Skeletal muscle tissue (tissue), 4 donors: Measurements from ENCODE around the gene MSANTD1. TPM values are rescaled to one million over a fixed set of nuclear protein-coding genes. Genes with fewer than 3 reads are reported as not detected.

Experiments
- H3K27ac ChIP-seq: one replicate; pipeline ENCODE4 v1.7.0; 2013; ENCODE audit warnings: mild to moderate bottlenecking, low read depth, low read length, inconsistent platforms
- H3K27me3 ChIP-seq, 3 donors: one replicate each; pipeline ENCODE4 v1.7.0; 2013; ENCODE audit warnings: low read length in 3 of 3; ENCODE audit not compliant: control insufficient read depth in 3 of 3, insufficient read depth in 3 of 3
- H3K36me3 ChIP-seq, 3 donors: one replicate each; pipeline ENCODE4 v1.7.0; 2013; ENCODE audit warnings: low read length in 3 of 3; ENCODE audit not compliant: control insufficient read depth in 3 of 3, insufficient read depth in 3 of 3
- H3K4me1 ChIP-seq, 3 donors: one replicate each; pipeline ENCODE4 v1.7.0; 2013; ENCODE audit warnings: low read length in 3 of 3, mild to moderate bottlenecking in 3 of 3; ENCODE audit not compliant: control insufficient read depth in 3 of 3, insufficient read depth in 3 of 3
- H3K4me3 ChIP-seq, 3 donors: one replicate each; pipeline ENCODE4 v1.7.0; 2013; ENCODE audit warnings: low read length in 3 of 3
- H3K9ac ChIP-seq, 3 donors: one replicate each; pipeline ENCODE4 v1.7.0; 2013; ENCODE audit warnings: low read length in 3 of 3, mild to moderate bottlenecking in 3 of 3, moderate library complexity in 2 of 3, low read depth in 1 of 3
- H3K9me3 ChIP-seq, 3 donors: one replicate each; pipeline ENCODE4 v1.7.0; 2013; ENCODE audit warnings: low read length in 3 of 3; ENCODE audit not compliant: control insufficient read depth in 3 of 3
- total RNA-seq: library from RNA; depleted of rRNA; stranded (reverse); fragments of >200 nt; gene quantifications from one replicate; pipeline ENCODE4 v1.2.3, GENCODE V29; 2014
- donor health status: Osteomylitis.

The MSANTD1 gene
- total RNA-seq, 1 donor from 2014 or later: 1.0 TPM

DNA sequence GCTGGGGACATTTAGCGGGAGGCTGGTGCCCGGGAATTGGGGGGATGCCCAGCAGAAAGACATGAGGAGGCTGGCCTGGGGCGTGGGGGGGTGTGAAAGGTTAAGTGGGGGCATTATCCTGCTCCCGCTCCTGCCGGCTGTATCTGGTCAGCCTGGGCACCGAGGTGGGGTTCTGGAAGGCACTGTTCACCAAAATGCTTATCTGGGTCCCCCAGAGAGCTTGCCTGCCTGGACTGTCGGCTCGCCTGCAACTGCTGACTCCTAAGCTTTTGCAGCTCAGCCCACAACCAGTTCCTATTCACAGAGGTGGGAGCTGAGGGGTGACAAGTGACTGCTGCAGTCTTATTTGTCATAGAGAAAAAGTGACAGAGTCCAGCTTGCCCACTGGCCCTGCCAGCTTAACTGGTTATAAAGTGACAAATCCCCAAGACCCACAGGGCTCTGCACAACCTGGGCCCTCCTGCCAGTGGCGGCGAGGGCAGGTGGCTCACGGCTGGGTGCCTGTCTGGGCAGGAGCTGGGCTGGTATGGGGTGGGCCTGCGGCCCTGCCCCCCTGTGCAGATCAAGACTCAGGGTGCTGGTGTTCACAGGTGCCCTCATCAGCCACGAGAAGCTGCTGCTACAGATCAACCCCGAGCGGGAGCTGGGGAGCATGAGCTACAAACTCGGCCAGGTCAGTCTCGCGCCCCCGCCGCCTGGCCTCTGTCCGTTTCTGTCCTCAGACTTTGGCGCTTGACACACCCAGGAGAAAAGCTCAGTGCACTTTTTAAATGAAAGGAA is 23.7 kb upstream of the MSANTD1 start:
- H3K4me1 ChIP-seq: peaks cover 19 to 38% (median 24%) of the 10 kb centered on the region in 3 donors
- H3K9ac ChIP-seq: no peak overlapping the region
- H3K4me3 ChIP-seq: no peak overlapping the region
- H3K27ac ChIP-seq: no peak overlapping the region
- H3K27me3 ChIP-seq: no peaks in the 10 kb centered on the region
- peaks cover 51 to 66% (median 63%) of the 10 kb centered on the region in 3 donors for H3K36me3 ChIP-seq
- H3K9me3 ChIP-seq: no peaks in the 10 kb centered on the region

DNA sequence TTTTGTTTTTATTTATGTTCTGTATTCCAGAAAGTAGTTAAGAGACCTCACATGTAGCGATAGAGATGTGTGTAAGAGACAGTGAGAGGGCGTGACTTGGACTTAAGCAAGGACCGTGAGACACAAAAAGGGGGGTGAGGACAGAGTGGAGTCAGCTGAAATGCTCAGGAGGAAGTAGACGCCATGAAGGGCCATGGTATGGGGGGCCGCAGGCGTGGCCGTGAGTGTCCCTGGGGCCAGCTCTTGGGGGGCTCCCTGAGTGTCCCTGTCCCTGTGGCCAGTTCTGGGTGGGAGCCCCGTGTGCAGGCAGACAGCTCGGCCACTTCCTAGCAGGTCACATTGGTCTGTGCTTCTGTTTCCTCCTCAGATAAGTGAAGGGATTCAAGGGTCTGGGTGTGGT is 23.0 kb upstream of the MSANTD1 start:
- Histone ChIP-seq H3K4me1 (peaks cover 13 to 31% (median 18%) of the 10 kb centered on the region in 3 donors), H3K9ac (no peak overlapping the region), H3K27ac (no peak overlapping the region), H3K9me3 (no peaks in the 10 kb centered on the region), H3K4me3 (no peak overlapping the region), H3K27me3 (no peaks in the 10 kb centered on the region), H3K36me3 (peaks cover 57 to 71% (median 66%) of the 10 kb centered on the region in 3 donors)

DNA sequence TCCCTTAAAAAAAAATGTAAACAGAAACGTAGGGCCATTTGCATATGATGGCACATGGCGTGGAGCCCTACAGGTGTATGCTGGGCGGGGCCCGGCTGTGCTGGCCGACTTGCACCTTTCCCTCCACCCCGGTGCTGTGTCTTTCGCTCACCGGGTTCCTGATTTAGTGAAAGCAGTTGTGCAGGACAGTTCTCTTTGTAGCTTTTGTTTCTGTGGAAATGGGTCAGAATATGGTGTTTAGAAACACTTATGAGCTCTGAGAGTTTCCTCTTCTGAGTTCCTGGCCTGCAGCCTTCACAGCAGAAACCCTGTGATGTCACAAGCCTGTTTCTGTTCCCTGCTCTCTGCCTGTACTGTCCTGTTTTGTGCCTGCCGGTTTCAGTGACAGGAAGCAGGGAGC is 22.5 kb upstream of the MSANTD1 start:
- H3K9me3 ChIP-seq: no peaks in the 10 kb centered on the region
- no peak overlapping the region for H3K4me3 ChIP-seq
- no peak overlapping the region for H3K27ac ChIP-seq
- no peaks in the 10 kb centered on the region for H3K27me3 ChIP-seq
- H3K9ac ChIP-seq: no peak overlapping the region
- H3K36me3 ChIP-seq: peaks cover 62 to 76% (median 67%) of the 10 kb centered on the region in 3 donors
- peaks cover 8 to 26% (median 14%) of the 10 kb centered on the region in 3 donors for H3K4me1 ChIP-seq

DNA sequence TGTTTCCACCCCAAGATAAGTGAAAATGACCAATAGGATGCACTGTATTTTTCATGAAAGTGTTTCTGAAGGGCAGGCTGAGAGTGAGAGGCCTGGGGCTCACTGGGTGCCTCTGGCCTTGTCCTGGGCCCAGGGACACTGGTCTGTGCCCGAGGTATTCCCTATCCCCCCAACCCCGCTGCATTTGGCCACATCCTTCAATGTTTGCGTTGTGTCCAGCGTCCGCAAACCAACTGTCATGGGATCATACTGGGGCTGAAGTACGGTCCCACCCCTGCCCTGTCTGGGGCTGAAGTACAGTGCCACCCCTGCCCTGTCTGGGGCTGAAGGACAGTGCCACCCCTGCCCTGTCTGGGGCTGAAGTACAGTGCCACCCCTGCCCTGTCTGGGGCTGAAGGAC is 22.0 kb upstream of the MSANTD1 start:
- Histone ChIP-seq H3K4me1 (peaks cover 4 to 21% (median 9%) of the 10 kb centered on the region in 3 donors), H3K9ac (no peak overlapping the region), H3K4me3 (no peak overlapping the region), H3K27me3 (no peaks in the 10 kb centered on the region), H3K9me3 (no peaks in the 10 kb centered on the region), H3K27ac (no peak overlapping the region), H3K36me3 (peaks cover 67 to 80% (median 70%) of the 10 kb centered on the region in 3 donors)

DNA sequence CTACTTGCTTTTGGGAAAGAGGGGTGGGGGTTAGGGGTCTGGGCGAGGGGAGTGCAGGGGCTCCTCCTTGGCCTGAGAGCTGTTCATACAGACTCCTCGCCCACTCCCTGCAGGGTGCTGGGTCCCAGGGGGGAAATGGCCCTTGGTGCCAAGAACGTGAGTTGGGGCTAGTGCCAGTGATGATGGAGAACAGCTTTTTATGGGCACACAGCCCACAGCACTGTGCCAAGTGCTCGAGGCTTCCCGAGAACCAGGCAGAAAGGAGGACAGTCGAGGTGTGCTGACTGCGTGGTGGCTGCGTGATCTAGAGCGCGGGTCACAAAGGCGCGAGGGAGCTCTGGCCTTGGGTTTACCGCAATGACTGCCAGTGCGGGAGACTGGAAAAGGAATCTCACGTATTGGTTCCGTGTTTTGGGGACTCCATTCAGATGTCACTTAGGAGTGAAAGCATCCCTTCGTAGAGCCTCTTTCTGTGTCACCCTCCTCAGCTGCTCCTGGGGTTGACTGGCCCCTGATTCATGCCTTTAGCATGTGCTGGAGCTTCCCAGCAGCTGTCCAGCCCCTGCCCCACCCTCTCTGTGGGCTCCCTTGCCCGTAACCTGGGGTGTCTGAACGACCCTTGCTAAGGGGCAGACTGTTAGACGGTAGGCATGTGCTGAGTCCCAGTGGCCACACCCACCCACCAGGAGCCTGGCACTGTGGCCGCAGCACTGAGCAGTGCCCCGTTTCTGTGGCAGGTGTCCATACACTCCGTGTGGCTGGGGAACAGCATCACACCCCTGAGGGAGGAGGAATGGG is 20.9 kb upstream of the MSANTD1 start:
- H3K27ac ChIP-seq: no peak overlapping the region
- no peaks in the 10 kb centered on the region for H3K27me3 ChIP-seq
- peaks cover 0 to 11% (median 1%) of the 10 kb centered on the region in 3 donors for H3K4me1 ChIP-seq
- no peaks in the 10 kb centered on the region for H3K9me3 ChIP-seq
- no peak overlapping the region for H3K4me3 ChIP-seq
- H3K36me3 ChIP-seq: peaks cover 75 to 81% (median 77%) of the 10 kb centered on the region in 3 donors
- H3K9ac ChIP-seq: no peak overlapping the region

DNA sequence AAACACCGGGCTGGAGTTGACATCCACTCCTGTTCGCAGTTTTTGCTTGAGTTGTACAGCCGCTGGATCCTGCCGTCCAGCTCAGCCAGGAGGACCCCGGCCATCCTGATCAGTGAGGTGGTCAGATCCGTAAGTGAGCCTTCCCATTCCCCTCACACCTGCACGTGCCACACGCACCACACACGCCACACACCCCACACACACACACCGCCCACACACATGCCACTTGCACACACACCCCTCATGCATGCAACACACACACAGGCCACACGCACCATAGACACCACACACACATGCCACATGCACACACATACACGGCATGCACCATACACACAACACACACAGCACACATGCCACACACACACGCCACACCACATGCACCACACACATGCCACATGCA is 20.1 kb upstream of the MSANTD1 start:
- H3K36me3 ChIP-seq: peaks cover 75 to 81% (median 77%) of the 10 kb centered on the region in 3 donors

DNA sequence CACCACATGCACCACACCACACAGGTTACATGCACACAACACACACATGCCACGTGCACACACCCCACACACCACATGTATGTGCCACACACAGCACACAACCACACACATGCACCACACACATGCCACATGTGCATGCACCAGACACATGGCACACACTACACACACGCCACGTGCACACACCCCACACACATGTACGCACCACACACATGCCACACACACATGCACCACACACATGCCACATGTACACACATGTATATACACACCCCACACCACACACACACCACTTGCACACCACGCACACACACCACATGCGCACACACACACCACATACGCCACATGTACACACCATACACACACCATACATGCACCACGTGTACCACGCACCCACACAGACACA is 19.6 kb upstream of the MSANTD1 start:
- no peak overlapping the region for H3K27ac ChIP-seq
- H3K9me3 ChIP-seq: no peaks in the 10 kb centered on the region
- H3K36me3 ChIP-seq: peaks cover 74 to 82% (median 77%) of the 10 kb centered on the region in 3 donors
- no peaks in the 10 kb centered on the region for H3K27me3 ChIP-seq
- H3K9ac ChIP-seq: no peak overlapping the region
- peaks cover 0 to 7% (median 0%) of the 10 kb centered on the region in 3 donors for H3K4me1 ChIP-seq
- no peak overlapping the region for H3K4me3 ChIP-seq

More for the DNA sequence above, 20.1 kb upstream of the MSANTD1 start:
- Histone ChIP-seq H3K9me3 (no peaks in the 10 kb centered on the region), H3K27ac (no peak overlapping the region), H3K4me1 (peaks cover 0 to 7% (median 0%) of the 10 kb centered on the region in 3 donors), H3K4me3 (no peak overlapping the region), H3K27me3 (no peaks in the 10 kb centered on the region), H3K9ac (no peak overlapping the region)

DNA sequence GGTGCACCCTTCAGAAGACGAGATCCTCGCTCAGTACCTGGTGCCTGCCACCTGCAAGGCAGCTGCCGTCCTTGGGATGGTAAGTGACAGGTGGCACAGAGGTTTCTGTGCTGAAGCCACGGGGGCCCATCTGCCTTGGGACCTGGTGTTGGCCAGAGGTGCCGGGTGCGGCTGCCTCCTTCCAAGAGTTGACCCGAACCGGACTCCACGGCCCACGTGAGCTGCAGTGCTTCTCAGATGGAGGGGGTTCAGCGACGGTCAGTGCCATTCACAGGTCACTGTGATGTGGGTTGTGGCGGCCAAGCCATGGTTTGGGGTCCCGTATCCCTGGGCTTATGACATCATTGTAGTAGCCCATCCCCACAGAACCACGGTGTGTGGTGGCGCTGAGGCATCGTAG is 19.0 kb upstream of the MSANTD1 start:
- no peak overlapping the region for H3K9ac ChIP-seq
- H3K4me1 ChIP-seq: peaks cover 0 to 7% (median 0%) of the 10 kb centered on the region in 3 donors
- no peaks in the 10 kb centered on the region for H3K27me3 ChIP-seq
- H3K4me3 ChIP-seq: no peak overlapping the region
- H3K27ac ChIP-seq: no peak overlapping the region
- peaks cover 74 to 82% (median 81%) of the 10 kb centered on the region in 3 donors for H3K36me3 ChIP-seq
- H3K9me3 ChIP-seq: no peaks in the 10 kb centered on the region

DNA sequence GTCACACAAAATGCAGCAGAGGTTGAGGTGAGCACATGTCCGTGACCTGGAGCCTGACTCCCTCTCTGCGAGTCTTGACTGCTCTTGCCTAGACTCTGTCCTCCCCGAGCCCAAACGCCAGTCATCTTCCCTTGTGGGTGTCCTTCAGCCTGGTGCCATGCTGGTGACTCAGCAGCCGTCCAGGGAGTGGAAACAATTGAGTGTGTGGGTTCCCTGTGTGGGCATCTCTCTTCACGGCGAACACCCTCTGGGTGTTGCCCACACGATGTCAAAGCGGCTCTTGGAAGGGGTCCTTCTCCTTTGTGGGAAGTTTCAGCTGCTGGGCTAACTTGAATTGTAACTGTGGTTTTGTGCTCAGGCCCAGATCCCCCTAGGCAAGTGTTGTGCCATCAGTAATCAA is 17.5 kb upstream of the MSANTD1 start:
- Histone ChIP-seq H3K36me3 (peaks cover 86% of the 10 kb centered on the region in 3 donors), H3K9ac (no peak overlapping the region), H3K4me3 (no peak overlapping the region), H3K27ac (no peak overlapping the region), H3K9me3 (no peaks in the 10 kb centered on the region), H3K4me1 (peaks cover 0 to 7% (median 0%) of the 10 kb centered on the region in 3 donors), H3K27me3 (no peaks in the 10 kb centered on the region)

DNA sequence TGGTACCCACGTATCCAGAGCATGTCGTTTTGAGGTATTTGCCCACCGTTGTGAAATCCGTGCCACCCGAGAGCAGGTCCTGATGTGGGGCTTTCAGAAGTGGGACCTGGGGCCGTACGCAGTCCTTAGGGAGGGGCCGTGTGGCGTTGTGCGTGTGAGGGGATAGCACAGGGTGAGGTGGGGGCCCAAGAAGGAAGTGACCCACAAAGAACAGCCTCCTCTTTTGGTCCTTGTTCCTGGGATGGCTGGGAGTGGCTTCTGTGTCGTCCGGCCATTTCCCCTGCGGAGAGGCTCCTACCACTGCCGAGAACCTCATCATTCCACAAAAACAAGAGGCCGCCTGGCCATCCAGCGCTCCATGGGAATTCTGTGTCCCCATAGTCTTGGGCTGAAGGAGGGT is 17.0 kb upstream of the MSANTD1 start:
- peaks cover 83 to 89% (median 85%) of the 10 kb centered on the region in 3 donors for H3K36me3 ChIP-seq
- no peak overlapping the region for H3K9ac ChIP-seq
- no peak overlapping the region for H3K27ac ChIP-seq
- peaks cover 0 to 7% (median 0%) of the 10 kb centered on the region in 3 donors for H3K4me1 ChIP-seq
- H3K9me3 ChIP-seq: no peaks in the 10 kb centered on the region
- no peak overlapping the region for H3K4me3 ChIP-seq
- no peaks in the 10 kb centered on the region for H3K27me3 ChIP-seq
